Activated CD8-positive, alpha-beta memory T cell treated with anti-CD3 and anti-CD28 coated beads, Interleukin-2, amount 50 U/mL, for 24 hours (primary cell): Measurements from ENCODE around the gene CUEDC2.
A peak's percentile ranks its signal among the peaks of the same experiment; 100 is the strongest.

Source experiments
- DNase-seq: peaks from one replicate; pipeline ENCODE4 v3.0.0-alpha.2; 2020; ENCODE audit errors: extremely low read depth

The CUEDC2 gene

GRCh38 chr10:102424916-102425315 is 7.5 kb downstream of the CUEDC2 start:
- no peak for DNase-seq

GRCh38 chr10:102424145-102424544 is 8.2 kb downstream of the CUEDC2 start:
- no peak for DNase-seq

- DNase-seq, result no peak
Observed at GRCh38 chr10:102423372-102423968, 8.9 kb downstream of the CUEDC2 start.

- no peak for DNase-seq
Observed at GRCh38 chr10:102422545-102423129, 9.7 kb downstream of the CUEDC2 start.

- no peak for DNase-seq
Observed at GRCh38 chr10:102421757-102422512, 10.4 kb downstream of the CUEDC2 start.

- DNase-seq, result no peak
Observed at GRCh38 chr10:102421507-102421756, 10.9 kb downstream of the CUEDC2 start.

GRCh38 chr10:102420714-102421506 is 11.5 kb downstream of the CUEDC2 start, which contains the start of gene FBXL15:
TSS of gene FBXL15 (plus strand) at chr10:102420836. CDS start at chr10:102421130, 294 bp downstream.
- DNase-seq, result peak; percentile 97

GRCh38 chr10:102420181-102420713 is 12.1 kb downstream of the CUEDC2 start:
- no peak for DNase-seq

GRCh38 chr10:102419269-102420180 is 12.8 kb downstream of the CUEDC2 start:
- no peak for DNase-seq

GRCh38 chr10:102418622-102419268 is 13.6 kb downstream of the CUEDC2 start, which contains the start of gene PSD:
TSS of gene PSD (minus strand) at chr10:102418785. CDS start at chr10:102417038, 1,747 bp downstream.
- no peak for DNase-seq

- no peak for DNase-seq
Observed at GRCh38 chr10:102416695-102417094, 15.7 kb downstream of the CUEDC2 start.

- no peak for DNase-seq
Observed at GRCh38 chr10:102416283-102416682, 16.1 kb downstream of the CUEDC2 start.

- DNase-seq, result no peak
Observed at GRCh38 chr10:102414749-102415148, 17.6 kb downstream of the CUEDC2 start.

GRCh38 chr10:102413806-102414561 is 18.4 kb downstream of the CUEDC2 start:
- DNase-seq, result no peak

GRCh38 chr10:102413053-102413705 is 19.2 kb downstream of the CUEDC2 start:
- no peak for DNase-seq

- DNase-seq, result no peak
Observed at GRCh38 chr10:102412293-102412692, 20.1 kb downstream of the CUEDC2 start.

GRCh38 chr10:102411341-102412255 is 20.8 kb downstream of the CUEDC2 start:
- no peak for DNase-seq

- DNase-seq, result no peak
Observed at GRCh38 chr10:102410429-102411073, 21.8 kb downstream of the CUEDC2 start.
